ENCODE results near the gene RIPK1. TPM values are rescaled to one million over a fixed set of nuclear protein-coding genes. Genes with fewer than 3 reads are reported as not detected.

The RIPK1 gene
- total and polyA plus RNA-seq, 2 of the 8 experiments (the other 6 are each of a cell fraction or from before 2014, with no cell fraction given): 5.9 to 22.9 TPM

GRCh38 chr6:3019065-3019464 is 49.2 kb upstream of the RIPK1 start:
- Histone ChIP-seq H3K56ac (replicated peaks; ENCODE audit: insufficient read length, low read depth, low read length) (no peak overlapping the region), H4K5ac (ENCODE audit: insufficient read length, low read depth, low read length) (no peak overlapping the region), H3K4me3 (ENCODE audit: extremely low read depth in 1 of 4, insufficient read depth in 2 of 4, low read depth in 3 of 4, low read length in 4 of 4) (no peak overlapping the region), H2BK12ac (ENCODE audit: low read depth, low read length) (no peak overlapping the region), H3K27ac (ENCODE audit: low read depth, low read length) (no peak overlapping the region), H3K79me2 (ENCODE audit: control insufficient read depth in 1 of 2, insufficient read depth in 2 of 2, low read length in 2 of 2) (no peaks in the 10 kb centered on the region), H3K36me3 (ENCODE audit: control insufficient read depth in 2 of 4, insufficient read depth in 4 of 4, low read length in 3 of 4) (peaks cover 11 to 60% (median 46%) of the 10 kb centered on the region in 4 experiments), H4K20me1 (replicated peaks in 1 of 2; ENCODE audit: control insufficient read depth in 1 of 2, insufficient read depth in 2 of 2, low read length in 2 of 2) (peaks cover 2 to 4% of the 10 kb centered on the region in 2 experiments), H3K9ac (replicated peaks in 1 of 4; ENCODE audit: extremely low read depth in 1 of 4, low read depth in 3 of 4, low read length in 3 of 4) (no peak overlapping the region), H3K23me2 (ENCODE audit: low read depth, low read length) (peaks cover 2% of the 10 kb centered on the region; the same call in 1 of the 2 replicates), H3K9me3 (ENCODE audit: insufficient read depth in 2 of 2, low read depth in 1 of 2, low read length in 1 of 2) (peaks cover 0 to 2% of the 10 kb centered on the region in 2 experiments; a peak in 1 of 4 replicates), H4K91ac (replicated peaks; ENCODE audit: insufficient read length, low read length) (no peak overlapping the region), H3K14ac (ENCODE audit: insufficient read length) (no peak overlapping the region), H2BK15ac (ENCODE audit: low read length) (no peak overlapping the region), H3K4ac (replicated peaks; ENCODE audit: insufficient read length, low read depth, low read length) (no peak overlapping the region), H2AK5ac (ENCODE audit: low read depth, low read length) (no peak overlapping the region), H3K18ac (ENCODE audit: extremely low read depth, low read length) (no peak overlapping the region), H3K27me3 (replicated peaks in 1 of 4; ENCODE audit: control insufficient read depth in 3 of 4, extremely low read depth in 1 of 4, insufficient read depth in 3 of 4, low read length in 3 of 4) (no peaks in the 10 kb centered on the region), H2BK120ac (replicated peaks; ENCODE audit: low read depth, low read length) (no peak overlapping the region), H3K4me1 (replicated peaks in 1 of 4; ENCODE audit: control insufficient read depth in 3 of 4, insufficient read depth in 4 of 4, low read length in 3 of 4) (peaks cover 6 to 14% (median 10%) of the 10 kb centered on the region in 4 experiments), H2AFZ (ENCODE audit: low read length) (no peak overlapping the region), H3K23ac (ENCODE audit: insufficient read length) (no peak overlapping the region), H4K8ac (ENCODE audit: extremely low read depth, insufficient read depth, low read length) (no peak overlapping the region), H2BK5ac (ENCODE audit: low read depth, low read length) (no peak overlapping the region), H3K79me1 (ENCODE audit: low read depth, low read length) (no peaks in the 10 kb centered on the region), H3K4me2 (ENCODE audit: insufficient read depth in 1 of 2, low read depth in 2 of 2, low read length in 2 of 2) (no peak overlapping the region), H2BK20ac (ENCODE audit: low read length) (no peak overlapping the region)
- no peak for DNase-seq (ENCODE audit: low read depth in 1 of 2, low spot score in 2 of 2)
- CTCF ChIA-PET (ENCODE audit: partially characterized antibody): interaction anchor here (0.6 to 1.4 kb wide), 5 partner anchors 9 to 392 kb away, joined by 3 to 6 read pairs (median 4); no protein-coding TSS in a partner anchor
- WGBS, 2 experiments (ENCODE audit: extremely low coverage in 1 of 2, insufficient coverage in 1 of 2, insufficient read length in 1 of 2, insufficient replicate concordance in 2 of 2, low coverage in 1 of 2, low lambda C conversion rate in 2 of 2, missing lambda C conversion rate in 1 of 2): 96% methylated on average over 1 of the region's 1 CpG; no CpG with 5 or more reads in 1 of the 2 experiments
- no peak for FAIRE-seq
- POLR2A ChIA-PET (ENCODE audit: partially characterized antibody): interaction anchor here (0.7 to 5.7 kb wide), 5 partner anchors 9 to 27 kb away, joined by 3 to 33 read pairs (median 4); partner anchors contain the start of gene NQO2
- no peak for TF ChIP-seq HDAC6 (IDR thresholded peaks at IDR 0.05; ENCODE audit: low read depth, low read length)
- TF ChIP-seq MAFK (IDR thresholded peaks at IDR 0.05; ENCODE audit: low read depth, low read length): no peak
- TF ChIP-seq USF2 (IDR thresholded peaks at IDR 0.05; ENCODE audit: low read length): no peak
